Measurements from ENCODE around the gene C1QBP.

- no peak for TF ChIP-seq CTCF (conservative IDR thresholded peaks at IDR 0.05; ENCODE audit: low read depth, low read length)
- no peak for TF ChIP-seq EZH2 (IDR thresholded peaks at IDR 0.05; ENCODE audit: borderline replicate concordance, low read depth, low read length, poor library complexity, severe bottlenecking)
Observed at GRCh38 chr17:5418858-5419355, 20.0 kb downstream of the C1QBP start.

All from A673 (cell line).